OCI-LY3 (cell line): ENCODE measurements around the gene TPM1.
"Not testable (repeated sequence)": the region's sequence is repeated elsewhere in the genome, so short reads cannot be mapped to it uniquely, and the experiment has no call there.

Source experiments
- H2AFZ ChIP-seq: fragments of 200-600, 300-600 bp; shearing (Covaris generic); 2 replicates; pipeline ENCODE4 v1.6.0; 2014; ENCODE audit warnings: antibody characterized with exemption, low read depth, low read length
- H3K27ac ChIP-seq: fragments of 200-600, 300-600 bp; sonication (generic); 2 replicates; pipeline ENCODE4 v1.5.1; 2014; ENCODE audit warnings: mild to moderate bottlenecking, low read length, moderate library complexity, mixed read lengths
- H3K27me3 ChIP-seq: fragments of 200-600, 300-600 bp; sonication (generic); 2 replicates; pipeline ENCODE4 v1.6.1; 2014; ENCODE audit warnings: low read depth, low read length, mixed read lengths
- H3K36me3 ChIP-seq: fragments of 200-600, 300-600 bp; sonication (generic); replicated peaks from 2 replicates; pipeline ENCODE3; 2014; ENCODE audit warnings: low read depth, low read length, mixed read lengths
- H3K4me1 ChIP-seq: fragments of 300-600, 200-600 bp; sonication (generic); 2 replicates; pipeline ENCODE4 v1.6.1; 2014; ENCODE audit warnings: low read length, mixed read lengths
- H3K4me2 ChIP-seq: fragments of 200-600, 300-600 bp; sonication (generic); 2 replicates; pipeline ENCODE4 v1.6.1; 2014; ENCODE audit warnings: low read length, mixed read lengths
- H3K4me3 ChIP-seq: fragments of 300-600, 200-600 bp; sonication (generic); 2 replicates; pipeline ENCODE4 v1.5.1; 2014; ENCODE audit warnings: antibody characterized with exemption, mild to moderate bottlenecking, low read length, moderate library complexity
- H3K79me2 ChIP-seq: fragments of 300-600, 200-600 bp; shearing (Covaris generic); 2 replicates; pipeline ENCODE4 v1.6.1; 2014; ENCODE audit warnings: mild to moderate bottlenecking, low read length, mixed read lengths
- H3K9ac ChIP-seq: fragments of 300-600, 200-600 bp; shearing (Covaris generic); 2 replicates; pipeline ENCODE4 v1.6.0; 2014; ENCODE audit warnings: mild to moderate bottlenecking, low read length, moderate library complexity
- H3K9me3 ChIP-seq: fragments of 200-600, 300-600 bp; shearing (Covaris generic); 2 replicates; pipeline ENCODE4 v1.6.1; 2014; ENCODE audit warnings: low read length, mixed read lengths; ENCODE audit not compliant: insufficient read depth
- H4K20me1 ChIP-seq: fragments of 200-600, 300-600 bp; sonication (generic); 2 replicates; pipeline ENCODE4 v1.6.1; 2016; ENCODE audit warnings: low read length, mixed read lengths; ENCODE audit not compliant: insufficient read depth
- CTCF ChIP-seq: fragments of 200-600, 300-600 bp; sonication (generic); IDR thresholded peaks from 2 replicates; pipeline ENCODE4 v1.5.1; 2014; ENCODE audit warnings: antibody characterized with exemption, low read length, low read depth
- EZH2phosphoT487 ChIP-seq: fragments of 200-600 bp; shearing (Covaris generic); IDR thresholded peaks from 2 replicates; pipeline ENCODE4 v1.6.1; 2018; ENCODE audit warnings: antibody characterized with exemption, mixed run types, low read depth

Gene TPM1

GRCh38 chr15:63104727-63105126 is 62.2 kb downstream of the TPM1 start:
- no peak overlapping the region for H3K4me2 ChIP-seq
- H3K27me3 ChIP-seq, result no peaks in the 10 kb centered on the region; the same call in 1 of the 2 replicates
- no peak overlapping the region for H3K27ac ChIP-seq

GRCh38 chr15:63105354-63105753 is 62.8 kb downstream of the TPM1 start:
- not testable (repeated sequence) for H3K4me2 ChIP-seq, H3K27ac ChIP-seq

More at GRCh38 chr15:63104727-63105126, 62.2 kb downstream of the TPM1 start:
- Histone ChIP-seq H3K36me3 (no peaks in the 10 kb centered on the region), H3K9ac (no peak overlapping the region), H3K4me1 (no peaks in the 10 kb centered on the region), H3K4me3 (no peak overlapping the region), H2AFZ (no peak overlapping the region), H4K20me1 (no peaks in the 10 kb centered on the region), H3K9me3 (no peaks in the 10 kb centered on the region), H3K79me2 (no peaks in the 10 kb centered on the region)
- TF ChIP-seq CTCF (no peak), EZH2phosphoT487 (no peak)

GRCh38 chr15:63107895-63108546 is 65.5 kb downstream of the TPM1 start:
- TF ChIP-seq CTCF, result no peak
- TF ChIP-seq EZH2phosphoT487, result no peak
- H3K79me2 ChIP-seq, result no peaks in the 10 kb centered on the region
- no peaks in the 10 kb centered on the region for H4K20me1 ChIP-seq
- H3K9me3 ChIP-seq, result no peaks in the 10 kb centered on the region
- no peaks in the 10 kb centered on the region; the same call in 1 of the 2 replicates for H3K27me3 ChIP-seq
- H3K4me1 ChIP-seq, result no peaks in the 10 kb centered on the region
- no peak overlapping the region for H3K4me3 ChIP-seq
- no peak overlapping the region for H3K27ac ChIP-seq
- H2AFZ ChIP-seq, result no peak overlapping the region
- H3K9ac ChIP-seq, result no peak overlapping the region
- H3K36me3 ChIP-seq, result no peaks in the 10 kb centered on the region
- H3K4me2 ChIP-seq, result no peak overlapping the region

More at GRCh38 chr15:63105354-63105753, 62.8 kb downstream of the TPM1 start:
- H3K4me3 ChIP-seq, H3K36me3 ChIP-seq, H3K9me3 ChIP-seq, H3K4me1 ChIP-seq, H3K79me2 ChIP-seq, H4K20me1 ChIP-seq, H3K9ac ChIP-seq, H2AFZ ChIP-seq, H3K27me3 ChIP-seq: not testable (repeated sequence)

- no peaks in the 10 kb centered on the region for H3K36me3 ChIP-seq
- no peak overlapping the region for H2AFZ ChIP-seq
- H3K27me3 ChIP-seq, result no peaks in the 10 kb centered on the region; the same call in 1 of the 2 replicates
- H4K20me1 ChIP-seq, result no peaks in the 10 kb centered on the region
- H3K79me2 ChIP-seq, result no peaks in the 10 kb centered on the region
- H3K9ac ChIP-seq, result no peak overlapping the region
- TF ChIP-seq EZH2phosphoT487 (no peak), CTCF (no peak)
- H3K27ac ChIP-seq, result no peak overlapping the region
- no peaks in the 10 kb centered on the region for H3K4me1 ChIP-seq
- no peak overlapping the region for H3K4me2 ChIP-seq
- H3K9me3 ChIP-seq, result no peaks in the 10 kb centered on the region
- no peak overlapping the region for H3K4me3 ChIP-seq
These were observed 67.0 kb downstream of the TPM1 start for GRCh38 chr15:63109498-63109897.
